ENCODE measurements around the gene KRTAP4-3. TPM values are rescaled to one million over a fixed set of nuclear protein-coding genes. Genes with fewer than 3 reads are reported as not detected.

The KRTAP4-3 gene
- total RNA-seq, 1 experiment from 2014 or later = not detected

DNA sequence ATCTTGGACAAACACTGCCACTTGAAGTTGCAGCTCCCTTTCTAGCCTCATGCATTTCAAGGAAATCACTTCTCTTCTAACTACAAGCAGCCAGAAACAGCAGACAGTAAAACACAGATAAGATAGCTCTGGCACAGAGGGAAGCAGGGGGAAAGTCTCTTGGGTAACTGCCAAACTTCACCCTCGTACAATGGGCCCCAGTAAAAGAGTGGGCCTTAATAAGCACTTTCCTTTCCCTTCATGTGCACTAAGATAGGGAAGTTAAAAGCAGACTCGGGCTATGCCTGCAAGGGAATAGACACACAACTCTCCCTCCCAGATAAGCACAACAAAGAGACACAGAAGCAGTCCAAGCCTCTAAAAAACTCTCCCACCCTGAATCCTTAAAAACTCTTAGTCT, 14.2 kb downstream of the KRTAP4-3 start:
- no peak overlapping the region for H3K4me3 Mint-ChIP-seq

More for the DNA sequence above, 14.2 kb downstream of the KRTAP4-3 start:
- Histone ChIP-seq H3K27me3 (ENCODE audit: insufficient read depth, low read length) (no peaks in the 10 kb centered on the region), H3K9ac (ENCODE audit: extremely low read depth, insufficient read length, low read length) (no peak overlapping the region), H3K4me1 (ENCODE audit: insufficient read depth, low read length) (no peaks in the 10 kb centered on the region), H3K4me2 (ENCODE audit: insufficient read depth, insufficient read length, low read length) (no peak overlapping the region), H2BK5ac (ENCODE audit: insufficient read length, low read length) (no peak overlapping the region), H4K5ac (ENCODE audit: insufficient read length, low read depth, low read length) (no peak overlapping the region), H4K20me1 (ENCODE audit: control insufficient read depth, insufficient read depth, insufficient read length) (no peaks in the 10 kb centered on the region), H3T11ph (ENCODE audit: low read length) (no peak overlapping the region), H2AK5ac (ENCODE audit: insufficient read length, low read length) (no peak overlapping the region), H2AFZ (ENCODE audit: low read length) (no peak overlapping the region), H3K23me2 (ENCODE audit: insufficient read length, low read depth, low read length, poor library complexity, severe bottlenecking) (no peaks in the 10 kb centered on the region), H2BK15ac (ENCODE audit: low read depth, low read length) (no peak overlapping the region), H3K14ac (ENCODE audit: insufficient read depth, low read length) (no peak overlapping the region), H3K23ac (ENCODE audit: insufficient read length, low read depth, low read length) (no peak overlapping the region), H3K79me2 (ENCODE audit: insufficient read depth, low read length) (no peaks in the 10 kb centered on the region), H3K18ac (ENCODE audit: insufficient read length, low read depth, low read length) (no peak overlapping the region), H2BK12ac (ENCODE audit: insufficient read length, low read depth, low read length) (no peak overlapping the region), H4K91ac (ENCODE audit: insufficient read length, low read depth, low read length) (no peak overlapping the region), H3K56ac (ENCODE audit: insufficient read length, low read depth, low read length) (no peak overlapping the region), H3K27ac (ENCODE audit: insufficient read length, low read depth, low read length) (no peak overlapping the region), H3K79me1 (ENCODE audit: insufficient read depth, low read depth, low read length, poor library complexity, severe bottlenecking) (no peaks in the 10 kb centered on the region), H2BK120ac (ENCODE audit: low read depth, low read length, poor library complexity, severe bottlenecking) (no peak overlapping the region), H2BK20ac (ENCODE audit: low read depth, low read length, poor library complexity, severe bottlenecking) (no peak overlapping the region), H4K8ac (replicated peaks; ENCODE audit: insufficient read length, low read depth, low read length) (no peak overlapping the region), H3K9me3 (ENCODE audit: control insufficient read depth, low read depth, low read length) (no peaks in the 10 kb centered on the region), H3K4ac (ENCODE audit: low read depth, low read length) (no peak overlapping the region)
- no peaks in the 10 kb centered on the region; a peak in 1 of 7 replicates for H3K36me3 Mint-ChIP-seq (ENCODE audit: insufficient read depth in 1 of 3, low read depth in 3 of 3)
- no peak overlapping the region for H3K27ac Mint-ChIP-seq
- no CpG with 5 or more reads among the region's 2 CpGs for WGBS (ENCODE audit: extremely low coverage, insufficient read length, low lambda C conversion rate)
- peaks cover 2 to 5% of the 10 kb centered on the region in 2 experiments for H3K4me1 Mint-ChIP-seq
- TF ChIP-seq, protein P1, sequence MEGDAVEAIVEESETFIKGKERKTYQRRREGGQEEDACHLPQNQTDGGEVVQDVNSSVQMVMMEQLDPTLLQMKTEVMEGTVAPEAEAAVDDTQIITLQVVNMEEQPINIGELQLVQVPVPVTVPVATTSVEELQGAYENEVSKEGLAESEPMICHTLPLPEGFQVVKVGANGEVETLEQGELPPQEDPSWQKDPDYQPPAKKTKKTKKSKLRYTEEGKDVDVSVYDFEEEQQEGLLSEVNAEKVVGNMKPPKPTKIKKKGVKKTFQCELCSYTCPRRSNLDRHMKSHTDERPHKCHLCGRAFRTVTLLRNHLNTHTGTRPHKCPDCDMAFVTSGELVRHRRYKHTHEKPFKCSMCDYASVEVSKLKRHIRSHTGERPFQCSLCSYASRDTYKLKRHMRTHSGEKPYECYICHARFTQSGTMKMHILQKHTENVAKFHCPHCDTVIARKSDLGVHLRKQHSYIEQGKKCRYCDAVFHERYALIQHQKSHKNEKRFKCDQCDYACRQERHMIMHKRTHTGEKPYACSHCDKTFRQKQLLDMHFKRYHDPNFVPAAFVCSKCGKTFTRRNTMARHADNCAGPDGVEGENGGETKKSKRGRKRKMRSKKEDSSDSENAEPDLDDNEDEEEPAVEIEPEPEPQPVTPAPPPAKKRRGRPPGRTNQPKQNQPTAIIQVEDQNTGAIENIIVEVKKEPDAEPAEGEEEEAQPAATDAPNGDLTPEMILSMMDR (conservative IDR thresholded peaks at IDR 0.05) = no peak
- no peaks in the 10 kb centered on the region for H3K9me3 Mint-ChIP-seq
- DNase-seq = no peak
- peaks cover 2% of the 10 kb centered on the region; the same call in 1 of the 2 replicates for H3K27me3 Mint-ChIP-seq (ENCODE audit: low read depth)
